Astrocyte of the cerebellum (primary cell): ENCODE data around the gene BICDL1.

Experiments
- DNase-seq: peaks from one replicate; pipeline ENCODE4 v3.0.0-alpha.2; 2011; ENCODE audit warnings: low read depth
- H3K4me3 ChIP-seq: 2 replicates; pipeline ENCODE4 v1.5.1; 2011; ENCODE audit warnings: mild to moderate bottlenecking, low read depth, low read length, moderate library complexity
- in situ Hi-C: cut with HindIII; loops from 2 replicates; pipeline ENCODE4 v1.10.0; 2017; ENCODE audit warnings: low sequenced_read_pairs
- TF ChIP-seq, protein P1 (sequence below): IDR thresholded peaks from 2 replicates; pipeline ENCODE4 v1.5.1; 2012; ENCODE audit warnings: low read length, low read depth, moderate library complexity, mild to moderate bottlenecking; ENCODE audit errors: missing control alignments

The BICDL1 gene

DNA sequence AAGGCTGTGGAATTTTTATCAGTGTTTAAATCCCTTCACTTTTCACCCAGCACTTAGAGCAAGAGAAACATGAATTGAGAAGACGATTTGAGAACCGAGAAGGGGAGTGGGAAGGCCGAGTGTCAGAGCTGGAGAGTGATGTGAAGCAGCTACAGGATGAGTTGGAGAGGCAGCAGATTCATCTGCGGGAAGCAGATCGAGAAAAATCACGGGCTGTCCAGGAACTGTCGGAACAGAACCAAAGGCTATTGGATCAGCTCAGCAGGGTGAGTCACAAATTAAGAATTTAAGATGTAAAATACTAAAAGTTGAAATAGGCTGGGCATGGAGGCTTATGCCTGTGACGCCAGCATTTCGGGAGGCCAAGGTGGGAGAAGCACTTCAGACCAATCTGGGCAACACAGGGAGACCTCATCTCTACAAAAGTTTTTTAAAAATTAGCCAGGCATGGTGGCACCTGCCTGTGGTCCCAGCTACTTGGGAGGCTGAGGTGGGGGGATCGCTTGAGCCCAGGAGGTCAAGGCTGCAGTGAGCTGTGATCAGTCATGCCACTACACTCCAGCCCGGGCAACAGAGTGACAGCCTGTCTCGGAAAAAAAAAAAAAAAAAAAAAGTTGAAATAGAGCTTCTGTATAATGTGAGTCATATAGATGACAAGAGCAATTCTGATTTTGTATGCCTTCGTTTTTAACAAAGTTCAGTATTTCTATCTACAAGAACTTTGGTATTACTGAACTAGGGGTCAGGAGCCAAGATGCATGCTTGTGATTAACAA is 9.6 kb downstream of the BICDL1 start:
- H3K4me3 ChIP-seq: no peak overlapping the region
- TF ChIP-seq, protein P1, sequence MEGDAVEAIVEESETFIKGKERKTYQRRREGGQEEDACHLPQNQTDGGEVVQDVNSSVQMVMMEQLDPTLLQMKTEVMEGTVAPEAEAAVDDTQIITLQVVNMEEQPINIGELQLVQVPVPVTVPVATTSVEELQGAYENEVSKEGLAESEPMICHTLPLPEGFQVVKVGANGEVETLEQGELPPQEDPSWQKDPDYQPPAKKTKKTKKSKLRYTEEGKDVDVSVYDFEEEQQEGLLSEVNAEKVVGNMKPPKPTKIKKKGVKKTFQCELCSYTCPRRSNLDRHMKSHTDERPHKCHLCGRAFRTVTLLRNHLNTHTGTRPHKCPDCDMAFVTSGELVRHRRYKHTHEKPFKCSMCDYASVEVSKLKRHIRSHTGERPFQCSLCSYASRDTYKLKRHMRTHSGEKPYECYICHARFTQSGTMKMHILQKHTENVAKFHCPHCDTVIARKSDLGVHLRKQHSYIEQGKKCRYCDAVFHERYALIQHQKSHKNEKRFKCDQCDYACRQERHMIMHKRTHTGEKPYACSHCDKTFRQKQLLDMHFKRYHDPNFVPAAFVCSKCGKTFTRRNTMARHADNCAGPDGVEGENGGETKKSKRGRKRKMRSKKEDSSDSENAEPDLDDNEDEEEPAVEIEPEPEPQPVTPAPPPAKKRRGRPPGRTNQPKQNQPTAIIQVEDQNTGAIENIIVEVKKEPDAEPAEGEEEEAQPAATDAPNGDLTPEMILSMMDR: no peak
- in situ Hi-C loops: no loop called here
- DNase-seq: no peak

DNA sequence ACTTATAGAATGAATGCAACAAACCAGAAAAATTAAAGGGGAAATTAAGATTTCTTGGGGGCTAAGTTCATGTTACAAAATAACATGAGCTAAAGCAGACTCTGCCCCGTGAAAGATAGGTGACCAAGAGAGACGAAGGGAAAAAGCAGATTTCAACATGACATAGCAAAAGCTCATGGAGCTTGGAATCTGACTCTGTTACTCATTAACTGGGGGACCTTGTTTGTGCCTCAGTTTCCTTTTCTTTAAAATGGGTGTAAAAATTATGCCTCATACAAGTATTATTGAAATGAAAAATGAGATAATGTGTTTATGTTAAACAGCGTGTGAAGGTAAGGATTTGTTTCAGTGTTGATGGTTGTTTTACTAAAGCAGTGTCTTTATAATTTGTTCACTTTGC is 11.5 kb downstream of the BICDL1 start:
- TF ChIP-seq, protein P1: no peak
- no peak overlapping the region for H3K4me3 ChIP-seq
- in situ Hi-C loops: no loop called here
- no peak for DNase-seq

DNA sequence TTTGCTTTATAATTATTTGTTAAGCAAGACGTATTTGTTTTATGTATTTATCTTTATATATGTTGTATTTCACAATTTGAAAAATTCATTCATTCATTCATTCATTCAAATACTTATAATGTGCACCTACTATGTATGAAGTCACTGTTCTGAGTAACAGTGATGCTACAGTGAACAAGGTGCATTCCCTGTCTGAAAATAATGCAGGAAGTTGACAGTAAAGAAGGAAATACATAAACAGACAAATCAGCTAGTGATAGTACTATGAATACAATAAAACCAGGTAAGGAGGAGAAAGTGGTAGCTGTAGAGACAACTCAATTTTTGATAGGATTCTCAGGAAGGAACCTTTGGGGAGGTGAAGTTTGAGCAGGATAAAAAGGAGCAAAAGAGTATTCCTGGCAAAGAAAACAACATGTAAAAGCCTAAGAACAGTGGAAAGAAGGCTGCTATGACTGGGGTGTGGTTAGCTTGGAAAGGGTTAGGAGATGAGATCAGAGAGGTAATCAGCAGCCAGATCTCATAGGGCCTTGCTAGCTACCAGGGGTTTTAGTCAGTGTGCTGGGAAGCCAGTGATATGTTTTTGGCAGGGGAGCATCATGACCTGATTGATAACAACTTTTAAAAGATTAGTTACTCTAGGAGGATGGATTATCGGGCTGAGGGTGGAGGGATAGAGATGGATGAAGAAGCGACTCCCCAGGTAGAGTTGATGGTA is 17.4 kb downstream of the BICDL1 start:
- H3K4me3 ChIP-seq: no peak overlapping the region
- DNase-seq: no peak
- TF ChIP-seq, protein P1: no peak
- in situ Hi-C loops: no loop called here

DNA sequence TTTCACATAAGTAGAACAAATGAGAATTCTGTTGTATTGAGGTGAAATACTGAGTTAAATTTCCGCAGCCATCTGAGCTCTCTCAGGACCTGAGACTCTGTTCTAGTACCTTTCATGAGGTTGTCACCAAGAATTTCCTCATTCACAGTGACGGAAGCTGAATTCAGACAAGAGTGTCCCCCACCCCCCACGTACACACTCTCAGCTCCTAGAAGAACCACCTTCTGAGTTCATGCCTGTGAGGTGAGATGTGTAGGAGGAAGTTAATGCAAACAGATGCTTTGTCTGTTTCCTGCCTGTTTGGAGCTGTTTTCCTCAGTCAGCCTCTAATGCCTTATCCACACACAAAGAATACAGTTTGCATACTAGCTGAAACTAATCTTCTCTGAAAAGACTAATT is 18.2 kb downstream of the BICDL1 start:
- no peak for DNase-seq
- no peak overlapping the region for H3K4me3 ChIP-seq
- in situ Hi-C loops: no loop called here
- TF ChIP-seq, protein P1: no peak

DNA sequence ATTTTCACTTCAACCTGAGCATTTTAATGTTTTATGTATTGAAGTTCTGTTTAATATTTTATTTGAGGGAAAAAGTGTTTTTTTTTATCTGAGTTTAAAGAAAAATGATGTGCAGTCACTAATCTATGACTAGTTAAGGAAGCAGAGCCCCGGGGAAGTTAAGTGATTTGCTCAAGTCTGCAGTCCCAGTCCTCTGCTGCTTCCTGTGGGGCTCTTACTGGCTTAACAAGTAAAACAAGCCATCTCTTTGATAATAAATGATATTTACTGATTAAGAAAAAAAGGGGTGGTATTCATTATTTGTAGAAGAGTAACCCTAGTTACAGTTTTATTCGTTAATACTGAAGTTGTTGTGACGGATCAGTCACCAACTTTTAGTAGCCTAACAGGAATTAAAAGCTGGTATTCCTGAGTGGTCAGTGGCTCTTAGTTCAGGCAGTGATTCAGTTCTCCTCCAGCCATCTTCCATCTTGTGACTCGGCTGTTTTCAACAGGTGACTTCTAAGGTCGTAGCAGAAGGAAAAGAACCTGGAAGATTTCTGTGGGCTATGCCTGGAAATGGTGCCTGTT is 21.7 kb downstream of the BICDL1 start:
- DNase-seq: no peak
- in situ Hi-C loops: no loop called here
- no peak overlapping the region for H3K4me3 ChIP-seq
- TF ChIP-seq, protein P1: no peak

DNA sequence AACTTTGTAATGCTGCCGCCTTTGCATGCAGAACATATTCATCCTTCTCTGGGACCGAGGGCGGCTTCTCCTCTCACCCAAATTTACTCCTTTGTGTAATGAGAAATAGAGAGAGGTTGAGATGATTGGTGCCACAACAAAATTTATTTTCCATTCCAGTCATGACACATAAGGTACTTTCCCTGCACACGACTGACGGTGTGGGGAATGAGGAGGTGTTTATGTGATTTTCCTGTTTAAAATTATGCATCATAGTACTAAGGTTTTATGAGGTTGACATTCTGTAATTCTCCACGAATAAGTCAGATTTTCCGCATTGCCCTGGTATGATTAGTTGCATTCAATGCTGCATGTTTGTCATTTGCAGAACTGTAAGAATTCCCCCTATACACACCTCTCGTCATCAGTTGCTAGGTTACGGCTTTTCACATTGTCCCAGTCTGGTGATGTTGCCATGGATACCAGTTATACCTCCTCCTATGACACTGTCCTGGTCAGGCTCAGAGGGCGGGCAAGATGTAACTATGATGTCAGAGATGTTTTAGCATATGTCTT is 23.1 kb downstream of the BICDL1 start:
- no peak overlapping the region for H3K4me3 ChIP-seq
- TF ChIP-seq, protein P1: no peak
- in situ Hi-C loops: no loop called here
- no peak for DNase-seq
